Epithelial cell of proximal tubule (primary cell): ENCODE data around the gene RPUSD4. TPM values are rescaled to one million over a fixed set of nuclear protein-coding genes. Genes with fewer than 3 reads are reported as not detected.

Experiments used
- DNase-seq: peaks from one replicate; pipeline ENCODE4 v3.0.0-alpha.2; 2011; ENCODE audit warnings: low read depth
- H3K4me3 ChIP-seq: 2 replicates; pipeline ENCODE4 v1.5.1; 2011; ENCODE audit warnings: low read depth, mild to moderate bottlenecking, low read length
- CTCF ChIP-seq: conservative IDR thresholded peaks from 2 replicates; pipeline ENCODE4 v1.5.1; 2012; ENCODE audit warnings: low read depth, mild to moderate bottlenecking, low read length
- total RNA-seq: library from RNA; depleted of rRNA; stranded (reverse); fragments of >200 nt; gene quantifications from 2 replicates; pipeline ENCODE4 v1.2.3, GENCODE V29; 2015

Gene RPUSD4
- total RNA-seq, 1 donor from 2014 or later = 18.2 TPM

GRCh38 chr11:126197277-126197939, 14.0 kb downstream of the RPUSD4 start:
- DNase-seq = peak; percentile 97
- no peak for TF ChIP-seq CTCF

GRCh38 chr11:126195119-126195518, 16.3 kb downstream of the RPUSD4 start:
- DNase-seq = no peak
- TF ChIP-seq CTCF = no peak
- no peak overlapping the region for H3K4me3 ChIP-seq

More at GRCh38 chr11:126197277-126197939, 14.0 kb downstream of the RPUSD4 start:
- H3K4me3 ChIP-seq = no peak overlapping the region

GRCh38 chr11:126194121-126194543, 17.3 kb downstream of the RPUSD4 start:
- DNase-seq = no peak
- peak; percentile 73 for TF ChIP-seq CTCF
- no peak overlapping the region for H3K4me3 ChIP-seq

- TF ChIP-seq CTCF = no peak
- no peak overlapping the region for H3K4me3 ChIP-seq
- no peak for DNase-seq
Observed at GRCh38 chr11:126193038-126193478, 18.4 kb downstream of the RPUSD4 start.

- TF ChIP-seq CTCF = no peak
- no peak overlapping the region for H3K4me3 ChIP-seq
- DNase-seq = no peak
Observed at GRCh38 chr11:126192361-126192760, 19.1 kb downstream of the RPUSD4 start.

GRCh38 chr11:126191379-126192073, 19.9 kb downstream of the RPUSD4 start:
- TF ChIP-seq CTCF = no peak
- no peak overlapping the region for H3K4me3 ChIP-seq
- DNase-seq = no peak

- H3K4me3 ChIP-seq = no peak overlapping the region
- DNase-seq = no peak
- TF ChIP-seq CTCF = no peak
Observed at GRCh38 chr11:126190792-126191191, 20.7 kb downstream of the RPUSD4 start.
